ENCODE data around the gene SSH3.

- TF ChIP-seq CTCF (IDR thresholded peaks at IDR 0.05): peak; percentile 21
- TF ChIP-seq NRF1 (IDR thresholded peaks at IDR 0.05; ENCODE audit: low read depth, low read length): no peak
- TF ChIP-seq TEAD4 (IDR thresholded peaks at IDR 0.05; ENCODE audit: borderline replicate concordance, insufficient read depth): no peak
- no peak for TF ChIP-seq TAF1 (IDR thresholded peaks at IDR 0.05; ENCODE audit: borderline replicate concordance, low read depth, low read length)
- no peak for TF ChIP-seq POLR2AphosphoS5 (IDR thresholded peaks at IDR 0.05; ENCODE audit: low read depth, low read length)
- no peak for TF ChIP-seq RAD21 (IDR thresholded peaks at IDR 0.05; ENCODE audit: low read length)
- TF ChIP-seq SMC3 (IDR thresholded peaks at IDR 0.05; ENCODE audit: low read depth, low read length): no peak
- no peak for TF ChIP-seq FOXM1 (IDR thresholded peaks at IDR 0.05; ENCODE audit: low read depth)
Measured at GRCh38 chr11:67354075-67355022, 51.0 kb downstream of the SSH3 start.
